Measurements from ENCODE around the gene USP51.
A peak's percentile ranks its signal among the peaks of the same experiment; 100 is the strongest.
"Not testable (repeated sequence)": the region's sequence is repeated elsewhere in the genome, so short reads cannot be mapped to it uniquely, and the experiment has no call there.

The USP51 gene

DNA sequence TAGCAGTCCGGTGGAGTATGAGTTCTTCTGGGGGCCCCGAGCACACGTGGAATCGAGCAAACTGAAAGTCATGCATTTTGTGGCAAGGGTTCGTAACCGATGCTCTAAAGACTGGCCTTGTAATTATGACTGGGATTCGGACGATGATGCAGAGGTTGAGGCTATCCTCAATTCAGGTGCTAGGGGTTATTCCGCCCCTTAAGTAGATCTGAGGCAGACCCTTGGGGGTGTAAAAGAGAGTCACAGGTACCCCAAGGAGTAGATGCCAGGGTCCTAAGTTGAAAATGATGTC is 36.9 kb downstream of the USP51 start:
- H3K4me1 ChIP-seq (ENCODE audit: control insufficient read depth, insufficient read depth, low read length), result peaks cover 5% of the 10 kb centered on the region
- no peak overlapping the region for H3K9ac ChIP-seq (ENCODE audit: low read length)
- H3K27me3 ChIP-seq (ENCODE audit: control insufficient read depth, insufficient read depth, low read length), result no peaks in the 10 kb centered on the region
- H3K36me3 ChIP-seq (ENCODE audit: control insufficient read depth, insufficient read depth, low read length), result no peaks in the 10 kb centered on the region
- H3K27ac ChIP-seq (ENCODE audit: low read depth, low read length), result peak overlapping the region; percentile 1
- peak overlapping the region; percentile 75 for H3K4me3 ChIP-seq (ENCODE audit: low read length)

DNA sequence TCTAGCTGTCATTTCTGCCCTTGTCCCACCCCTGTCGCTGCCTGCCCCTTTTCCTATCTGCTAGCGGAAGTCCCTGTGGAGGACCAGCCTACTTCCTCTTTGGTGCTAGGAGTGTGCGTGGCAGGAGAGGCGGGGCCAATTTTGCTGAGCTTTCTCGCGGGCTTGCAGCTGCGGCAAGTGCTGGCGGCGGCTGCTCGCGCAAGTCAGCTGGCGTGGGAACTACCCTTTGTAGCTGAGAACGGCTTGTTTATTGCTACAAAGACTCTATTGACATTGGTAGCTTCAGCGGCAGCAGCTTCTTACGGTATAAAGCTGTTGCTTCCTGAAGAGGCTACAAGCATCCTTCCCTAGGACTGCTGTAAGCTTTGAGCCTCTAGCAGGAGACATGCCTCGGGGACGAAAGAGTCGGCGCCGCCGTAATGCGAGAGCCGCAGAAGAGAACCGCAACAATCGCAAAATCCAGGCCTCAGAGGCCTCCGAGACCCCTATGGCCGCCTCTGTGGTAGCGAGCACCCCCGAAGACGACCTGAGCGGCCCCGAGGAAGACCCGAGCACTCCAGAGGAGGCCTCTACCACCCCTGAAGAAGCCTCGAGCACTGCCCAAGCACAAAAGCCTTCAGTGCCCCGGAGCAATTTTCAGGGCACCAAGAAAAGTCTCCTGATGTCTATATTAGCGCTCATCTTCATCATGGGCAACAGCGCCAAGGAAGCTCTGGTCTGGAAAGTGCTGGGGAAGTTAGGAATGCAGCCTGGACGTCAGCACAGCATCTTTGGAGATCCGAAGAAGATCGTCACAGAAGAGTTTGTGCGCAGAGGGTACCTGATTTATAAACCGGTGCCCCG is 37.4 kb downstream of the USP51 start, which contains the start of gene MAGEH1:
Gene MAGEH1, plus strand, starts transcription at position 138 of the 843 bp plus-strand sequence. Its CDS starts 248 bp downstream, at position 386.
- peak within 1 kb of the TSS; percentile 75 for H3K4me3 ChIP-seq (ENCODE audit: low read length)
- H3K27ac ChIP-seq (ENCODE audit: low read depth, low read length), result peak within 1 kb of the TSS; percentile 78
- H3K9ac ChIP-seq (ENCODE audit: low read length), result peak within 1 kb of the TSS; percentile 57
- no peaks in the 10 kb centered on the region for H3K27me3 ChIP-seq (ENCODE audit: control insufficient read depth, insufficient read depth, low read length)
- H3K4me1 ChIP-seq (ENCODE audit: control insufficient read depth, insufficient read depth, low read length), result peaks cover 5% of the 10 kb centered on the region
- no peaks in the 10 kb centered on the region for H3K36me3 ChIP-seq (ENCODE audit: control insufficient read depth, insufficient read depth, low read length)

DNA sequence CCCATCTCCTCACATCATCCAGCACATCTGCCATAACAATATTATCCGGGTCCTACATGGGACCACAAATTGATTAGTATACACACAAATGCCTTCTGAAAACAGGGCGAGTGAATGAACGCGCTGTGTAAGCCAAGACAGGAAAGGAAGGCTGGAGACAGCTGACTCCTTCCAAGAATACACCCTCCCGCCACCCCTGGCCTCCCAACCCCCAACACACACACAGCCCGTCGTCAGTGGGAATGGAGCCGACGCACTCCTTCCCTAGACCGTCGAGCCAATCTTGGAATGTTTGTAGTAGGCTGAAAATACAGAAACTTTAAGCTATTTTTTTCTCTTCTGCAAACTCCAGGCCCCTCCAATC is 38.0 kb downstream of the USP51 start:
- Histone ChIP-seq H3K36me3 (ENCODE audit: control insufficient read depth, insufficient read depth, low read length) (no peaks in the 10 kb centered on the region), H3K4me1 (ENCODE audit: control insufficient read depth, insufficient read depth, low read length) (peaks cover 5% of the 10 kb centered on the region), H3K27me3 (ENCODE audit: control insufficient read depth, insufficient read depth, low read length) (no peaks in the 10 kb centered on the region), H3K27ac (ENCODE audit: low read depth, low read length) (peak overlapping the region; percentile 75), H3K9ac (ENCODE audit: low read length) (no peak overlapping the region), H3K4me3 (ENCODE audit: low read length) (peak overlapping the region; percentile 75)

DNA sequence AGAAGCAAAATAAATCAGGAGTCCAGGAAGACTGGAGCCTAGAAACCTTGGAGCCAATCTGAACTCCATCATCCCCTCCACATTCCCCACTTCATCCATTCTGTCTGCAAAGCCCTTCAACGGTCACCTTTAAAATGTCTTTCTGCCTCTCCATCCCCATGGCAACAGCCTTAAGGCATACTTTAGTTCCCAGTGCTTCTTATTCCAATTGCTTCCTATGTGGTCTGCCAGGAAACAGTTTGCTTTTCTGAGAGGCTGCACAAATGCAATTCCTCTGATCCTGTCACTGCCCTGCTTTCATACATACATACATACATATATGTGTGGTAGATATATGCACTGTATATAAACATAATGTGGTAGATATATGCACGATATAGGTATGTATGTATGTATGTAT is 38.5 kb downstream of the USP51 start:
- Histone ChIP-seq H3K27me3 (ENCODE audit: control insufficient read depth, insufficient read depth, low read length) (no peaks in the 10 kb centered on the region), H3K27ac (ENCODE audit: low read depth, low read length) (peak overlapping the region; percentile 75), H3K36me3 (ENCODE audit: control insufficient read depth, insufficient read depth, low read length) (no peaks in the 10 kb centered on the region), H3K9ac (ENCODE audit: low read length) (no peak overlapping the region), H3K4me1 (ENCODE audit: control insufficient read depth, insufficient read depth, low read length) (peaks cover 5% of the 10 kb centered on the region), H3K4me3 (ENCODE audit: low read length) (peak overlapping the region; percentile 75)

DNA sequence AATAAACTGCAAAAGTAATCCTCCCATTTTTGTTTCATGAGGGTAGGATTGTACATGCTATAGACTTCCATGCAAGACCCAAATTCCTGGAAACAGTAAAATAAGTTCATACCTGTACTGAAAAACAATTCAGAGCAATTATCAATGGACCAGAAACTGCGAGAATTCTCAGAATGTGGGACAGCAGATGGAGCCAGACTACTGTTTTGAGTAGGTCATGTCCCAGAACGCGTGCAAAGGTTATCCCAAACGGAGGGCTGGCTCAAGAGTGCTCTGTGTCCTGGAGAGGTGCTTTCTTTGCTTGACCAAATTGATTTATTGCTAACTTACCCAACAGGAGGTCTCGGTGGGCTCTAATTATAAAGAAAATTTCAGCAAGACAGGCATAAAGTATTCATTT is 39.4 kb downstream of the USP51 start:
- H3K27ac ChIP-seq (ENCODE audit: low read depth, low read length), result no peak overlapping the region
- no peak overlapping the region for H3K9ac ChIP-seq (ENCODE audit: low read length)
- H3K36me3 ChIP-seq (ENCODE audit: control insufficient read depth, insufficient read depth, low read length), result no peaks in the 10 kb centered on the region
- H3K4me3 ChIP-seq (ENCODE audit: low read length), result no peak overlapping the region
- H3K27me3 ChIP-seq (ENCODE audit: control insufficient read depth, insufficient read depth, low read length), result no peaks in the 10 kb centered on the region
- H3K4me1 ChIP-seq (ENCODE audit: control insufficient read depth, insufficient read depth, low read length), result peaks cover 5% of the 10 kb centered on the region

DNA sequence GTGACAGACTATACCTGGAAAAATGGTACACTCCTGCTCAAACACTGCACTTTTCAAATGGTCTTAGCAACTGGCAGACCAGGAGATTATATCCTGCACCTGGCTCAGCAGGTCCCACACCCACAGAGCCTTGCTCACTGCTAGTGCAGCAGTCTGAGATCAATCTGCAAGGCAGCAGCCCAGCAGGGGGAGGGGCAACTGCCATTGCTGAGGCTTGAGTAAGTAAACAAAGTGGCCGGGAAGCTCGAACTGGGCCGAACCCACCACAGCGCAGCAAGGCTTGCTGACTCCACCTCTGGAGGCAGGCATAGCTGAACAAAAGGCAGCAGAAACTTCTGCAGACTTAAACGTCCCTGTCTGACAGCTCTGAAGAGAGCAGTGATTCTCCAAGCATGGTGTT is 46.2 kb downstream of the USP51 start:
- H3K4me3 ChIP-seq (ENCODE audit: low read length); H3K36me3 ChIP-seq (ENCODE audit: control insufficient read depth, insufficient read depth, low read length); H3K27ac ChIP-seq (ENCODE audit: low read depth, low read length): not testable (repeated sequence)

More for the DNA sequence above, 46.2 kb downstream of the USP51 start:
- H3K4me1 ChIP-seq (ENCODE audit: control insufficient read depth, insufficient read depth, low read length); H3K27me3 ChIP-seq (ENCODE audit: control insufficient read depth, insufficient read depth, low read length); H3K9ac ChIP-seq (ENCODE audit: low read length): not testable (repeated sequence)

Data from rectal smooth muscle tissue (tissue), 1 donor.